SKM-1 (cell line): ENCODE data around the gene CHRD.

Experiments used
- DNase-seq: peaks from one replicate; lab custom pipeline; 2025; ENCODE audit not compliant: unreplicated experiment; lab: John Stamatoyannopoulos, UW

Gene CHRD

GRCh38 chr3:184360929-184361531 is 18.8 kb upstream of the CHRD start:
- DNase-seq, result no peak

GRCh38 chr3:184361532-184361931 is 18.3 kb upstream of the CHRD start, which contains the start of the genes CLCN2 and POLR2H:
CLCN2 (minus strand) TSS chr3:184361605; CDS start chr3:184361479, 126 bp downstream.
POLR2H (plus strand) TSS chr3:184361710; CDS start chr3:184363493, 1,783 bp downstream.
- no peak for DNase-seq

GRCh38 chr3:184361932-184362667 is 17.8 kb upstream of the CHRD start:
- no peak for DNase-seq

- DNase-seq, result peak; percentile 98
These were observed 16.9 kb upstream of the CHRD start for GRCh38 chr3:184362668-184363546.

GRCh38 chr3:184366619-184367289 is 13.1 kb upstream of the CHRD start:
- no peak for DNase-seq

- DNase-seq, result no peak
These were observed 11.7 kb upstream of the CHRD start for GRCh38 chr3:184368116-184368515.

GRCh38 chr3:184368586-184369183 is 11.2 kb upstream of the CHRD start:
- no peak for DNase-seq

GRCh38 chr3:184371570-184372018 is 8.3 kb upstream of the CHRD start:
- peak; percentile 29 for DNase-seq

GRCh38 chr3:184372296-184372821 is 7.5 kb upstream of the CHRD start:
- no peak for DNase-seq

- DNase-seq, result no peak
These were observed 6.9 kb upstream of the CHRD start for GRCh38 chr3:184372911-184373310.

- no peak for DNase-seq
These were observed 6.4 kb upstream of the CHRD start for GRCh38 chr3:184373422-184373821.

GRCh38 chr3:184375747-184376461 is 4.0 kb upstream of the CHRD start:
- no peak for DNase-seq

GRCh38 chr3:184377374-184377773 is 2.5 kb upstream of the CHRD start:
- no peak for DNase-seq

GRCh38 chr3:184377882-184378445 is 1.9 kb upstream of the CHRD start, which contains the start of gene THPO:
THPO (minus strand) TSS chr3:184378207; CDS start chr3:184376259, 1,948 bp downstream.
- DNase-seq, result no peak

- DNase-seq, result no peak
These were observed 1.1 kb upstream of the CHRD start for GRCh38 chr3:184378651-184379357.

- DNase-seq, result no peak
These were observed 352 bp downstream of the CHRD start for GRCh38 chr3:184380185-184380626.

GRCh38 chr3:184380627-184381260 is 890 bp downstream of the CHRD start:
- no peak for DNase-seq
